22Rv1 (cell line): ENCODE measurements around the gene ARHGEF38.

ENCODE experiments used
- CTCF ChIP-seq: fragments of 450-650 bp; IDR thresholded peaks from 2 replicates; pipeline ENCODE4 v1.5.1; 2017; ENCODE audit warnings: mild to moderate bottlenecking
- ZFX ChIP-seq: fragments of 450-650 bp; IDR thresholded peaks from 2 replicates; pipeline ENCODE4 v1.6.1; 2017; ENCODE audit warnings: antibody characterized with exemption, borderline replicate concordance

GRCh38 chr4:105558277-105558676, 5.9 kb downstream of the ARHGEF38 start:
- no peak for TF ChIP-seq CTCF
- TF ChIP-seq ZFX: no peak
